Choroid plexus epithelial cell (primary cell): Measurements from ENCODE around the gene URGCP.

Experiments used
- DNase-seq: peaks from one replicate; pipeline ENCODE4 v3.0.0-alpha.2; 2010; ENCODE audit warnings: low read depth
- H3K4me3 ChIP-seq: 2 replicates; pipeline ENCODE4 v1.5.1; 2011; ENCODE audit warnings: low read depth, mild to moderate bottlenecking, control low read depth, low read length, moderate library complexity
- CTCF ChIP-seq: conservative IDR thresholded peaks from 2 replicates; pipeline ENCODE4 v1.5.1; 2011; ENCODE audit warnings: low read depth, mild to moderate bottlenecking, control low read depth, inconsistent platforms, low read length, moderate library complexity

URGCP gene

GRCh38 chr7:43868681-43869005, 37.8 kb downstream of the URGCP start:
- no peak for DNase-seq
- no peak for TF ChIP-seq CTCF
- peak overlapping the region; percentile 96 for H3K4me3 ChIP-seq

- H3K4me3 ChIP-seq: peak overlapping the region; percentile 96
- no peak for TF ChIP-seq CTCF
- no peak for DNase-seq
These were observed 38.2 kb downstream of the URGCP start for GRCh38 chr7:43868181-43868580.

- no peak for TF ChIP-seq CTCF
- no peak for DNase-seq
- no peak overlapping the region for H3K4me3 ChIP-seq
These were observed 41.1 kb downstream of the URGCP start for GRCh38 chr7:43865277-43865676.

GRCh38 chr7:43864126-43864525, 42.3 kb downstream of the URGCP start:
- no peak for TF ChIP-seq CTCF

GRCh38 chr7:43856996-43857395, 49.4 kb downstream of the URGCP start:
- DNase-seq: no peak
- no peak overlapping the region for H3K4me3 ChIP-seq
- TF ChIP-seq CTCF: no peak

More at GRCh38 chr7:43864126-43864525, 42.3 kb downstream of the URGCP start:
- H3K4me3 ChIP-seq: no peak overlapping the region
- no peak for DNase-seq

GRCh38 chr7:43856316-43856715, 50.1 kb downstream of the URGCP start:
- no peak for TF ChIP-seq CTCF
- H3K4me3 ChIP-seq: no peak overlapping the region
- no peak for DNase-seq

- H3K4me3 ChIP-seq: no peak overlapping the region
- DNase-seq: no peak
- TF ChIP-seq CTCF: no peak
These were observed 51.2 kb downstream of the URGCP start for GRCh38 chr7:43855176-43855575.
